ENCODE data around the gene BDH1.

- TF ChIP-seq CTCF (IDR thresholded peaks at IDR 0.05; ENCODE audit: borderline replicate concordance, extremely low read depth, low read length, poor library complexity, severe bottlenecking) (no peak), EZH2 (IDR thresholded peaks at IDR 0.05; ENCODE audit: borderline replicate concordance, low read depth, low read length, severe bottlenecking) (no peak)
These were observed 47.7 kb downstream of the BDH1 start for GRCh38 chr3:197508051-197508451.

Measured in DND-41 (cell line).